NB4 (cell line): ENCODE measurements around the gene ARL6IP5.

Source experiments
- CTCF ChIP-seq: IDR thresholded peaks from one replicate; pipeline ENCODE4 v1.5.1; 2012; ENCODE audit warnings: low read depth, low read length
- POLR2A ChIP-seq: IDR thresholded peaks from 2 replicates; pipeline ENCODE4 v1.6.1; 2011; ENCODE audit warnings: mild to moderate bottlenecking; ENCODE audit not compliant: insufficient read length; ENCODE audit errors: extremely low read depth

- TF ChIP-seq CTCF (no peak), POLR2A (no peak)
Measured at GRCh38 chr3:69137412-69137811, 52.7 kb downstream of the ARL6IP5 start.
